Loucy (cell line): ENCODE measurements around the gene LRRFIP1.

Experiments used
- EZH2phosphoT487 ChIP-seq: fragments of 200-600 bp; IDR thresholded peaks from 2 replicates; pipeline ENCODE4 v1.6.1; 2018; ENCODE audit warnings: antibody characterized with exemption, mild to moderate bottlenecking, moderate library complexity, borderline replicate concordance
- TF ChIP-seq, protein P1 (sequence below): fragments of 200-600 bp; sonication (generic); conservative IDR thresholded peaks from 2 replicates; pipeline ENCODE4 v1.5.1; 2014; ENCODE audit warnings: mild to moderate bottlenecking, antibody characterized with exemption, low read length

DNA sequence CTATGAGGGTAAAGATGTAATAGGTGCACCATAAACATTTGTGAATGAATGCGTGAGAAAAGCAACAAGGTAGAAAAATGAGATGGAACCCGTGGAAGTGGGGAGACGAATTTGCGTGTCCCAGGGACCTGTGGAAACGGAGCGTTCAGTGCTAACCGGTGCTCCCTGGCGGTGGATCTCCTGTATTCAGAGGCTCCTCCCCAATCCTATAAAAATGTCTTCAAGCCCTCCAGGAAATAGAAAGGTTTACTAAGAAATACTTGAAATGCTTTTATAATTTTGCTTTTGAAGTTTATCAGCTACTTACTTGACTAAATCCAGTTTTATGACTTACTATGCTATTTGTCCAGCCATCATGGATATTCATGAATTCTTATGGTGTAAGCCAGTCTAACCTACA is 108.4 kb downstream of the LRRFIP1 start:
- TF ChIP-seq, protein P1, sequence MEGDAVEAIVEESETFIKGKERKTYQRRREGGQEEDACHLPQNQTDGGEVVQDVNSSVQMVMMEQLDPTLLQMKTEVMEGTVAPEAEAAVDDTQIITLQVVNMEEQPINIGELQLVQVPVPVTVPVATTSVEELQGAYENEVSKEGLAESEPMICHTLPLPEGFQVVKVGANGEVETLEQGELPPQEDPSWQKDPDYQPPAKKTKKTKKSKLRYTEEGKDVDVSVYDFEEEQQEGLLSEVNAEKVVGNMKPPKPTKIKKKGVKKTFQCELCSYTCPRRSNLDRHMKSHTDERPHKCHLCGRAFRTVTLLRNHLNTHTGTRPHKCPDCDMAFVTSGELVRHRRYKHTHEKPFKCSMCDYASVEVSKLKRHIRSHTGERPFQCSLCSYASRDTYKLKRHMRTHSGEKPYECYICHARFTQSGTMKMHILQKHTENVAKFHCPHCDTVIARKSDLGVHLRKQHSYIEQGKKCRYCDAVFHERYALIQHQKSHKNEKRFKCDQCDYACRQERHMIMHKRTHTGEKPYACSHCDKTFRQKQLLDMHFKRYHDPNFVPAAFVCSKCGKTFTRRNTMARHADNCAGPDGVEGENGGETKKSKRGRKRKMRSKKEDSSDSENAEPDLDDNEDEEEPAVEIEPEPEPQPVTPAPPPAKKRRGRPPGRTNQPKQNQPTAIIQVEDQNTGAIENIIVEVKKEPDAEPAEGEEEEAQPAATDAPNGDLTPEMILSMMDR = no peak
- no peak for TF ChIP-seq EZH2phosphoT487
